Kidney tubule cell (primary cell): ENCODE measurements around the gene TUBB4A.

Experiments used
- DNase-seq: peaks from one replicate; pipeline ENCODE4 v3.0.0-alpha.2; 2018; ENCODE audit warnings: low spot score

Gene TUBB4A

DNA sequence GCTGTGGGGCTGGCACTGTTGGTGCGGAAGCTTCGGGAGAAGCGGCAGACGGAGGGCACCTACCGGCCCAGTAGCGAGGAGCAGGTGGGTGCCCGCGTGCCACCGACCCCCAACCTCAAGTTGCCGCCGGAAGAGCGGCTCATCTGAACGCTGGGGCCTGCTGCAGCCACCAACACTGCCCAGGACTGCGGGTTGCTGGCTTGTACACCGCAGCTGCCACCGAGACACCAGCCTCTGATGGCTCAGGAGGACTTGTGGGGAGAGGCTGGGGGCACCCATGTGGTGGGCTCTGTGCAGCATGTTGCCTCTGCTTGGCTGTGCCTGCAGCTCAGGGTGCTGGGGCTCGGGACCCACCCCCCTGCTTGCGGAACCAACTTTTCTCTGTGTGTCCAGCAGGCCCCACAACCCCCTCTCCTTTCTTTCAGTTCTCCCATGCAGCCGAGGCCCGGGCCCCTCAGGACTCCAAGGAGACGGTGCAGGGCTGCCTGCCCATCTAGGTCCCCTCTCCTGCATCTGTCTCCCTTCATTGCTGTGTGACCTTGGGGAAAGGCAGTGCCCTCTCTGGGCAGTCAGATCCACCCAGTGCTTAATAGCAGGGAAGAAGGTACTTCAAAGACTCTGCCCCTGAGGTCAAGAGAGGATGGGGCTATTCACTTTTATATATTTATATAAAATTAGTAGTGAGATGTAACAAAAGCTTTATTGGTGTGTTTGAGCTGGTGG is 35.4 kb downstream of the TUBB4A start:
- DNase-seq = no peak

DNA sequence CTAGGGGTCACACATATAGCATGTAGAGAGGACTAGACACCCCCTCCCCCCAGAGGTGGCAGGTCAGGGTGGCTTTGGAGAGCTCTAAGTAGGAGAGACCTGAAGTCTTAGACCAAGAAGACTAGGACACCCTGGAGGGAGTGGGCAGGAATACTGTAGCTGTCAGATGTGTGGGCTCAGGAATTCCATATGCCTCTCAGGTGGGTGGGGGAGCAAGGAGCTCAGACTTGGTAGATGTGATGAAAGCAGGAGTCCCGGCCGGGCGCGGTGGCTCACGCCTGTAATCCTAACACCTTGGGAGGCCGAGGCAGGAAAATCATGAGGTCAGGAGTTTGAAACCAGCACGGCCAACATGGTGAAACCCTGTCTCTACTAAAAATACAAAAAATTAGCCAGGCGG is 36.4 kb downstream of the TUBB4A start:
- no peak for DNase-seq

DNA sequence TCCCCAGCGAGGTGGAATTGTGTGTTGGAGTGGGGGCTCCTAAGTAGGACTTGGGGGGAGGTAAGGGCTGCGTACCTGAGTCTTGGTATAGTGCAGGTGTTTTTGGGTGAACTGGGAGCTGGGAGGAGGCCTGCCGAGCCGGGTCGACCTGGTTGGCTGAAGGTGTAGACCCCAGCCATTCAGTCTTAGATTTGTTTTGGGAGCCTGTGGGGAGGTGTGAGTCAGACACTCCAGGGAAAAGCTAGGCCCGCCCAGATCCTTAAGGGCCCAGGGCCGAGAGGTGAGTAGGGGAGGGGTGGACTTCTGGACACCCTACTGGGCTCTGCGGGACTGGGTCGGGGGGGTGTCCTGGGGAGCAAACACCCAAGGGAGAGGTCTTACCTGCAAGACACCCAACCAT is 37.1 kb downstream of the TUBB4A start:
- DNase-seq = peak; percentile 49

DNA sequence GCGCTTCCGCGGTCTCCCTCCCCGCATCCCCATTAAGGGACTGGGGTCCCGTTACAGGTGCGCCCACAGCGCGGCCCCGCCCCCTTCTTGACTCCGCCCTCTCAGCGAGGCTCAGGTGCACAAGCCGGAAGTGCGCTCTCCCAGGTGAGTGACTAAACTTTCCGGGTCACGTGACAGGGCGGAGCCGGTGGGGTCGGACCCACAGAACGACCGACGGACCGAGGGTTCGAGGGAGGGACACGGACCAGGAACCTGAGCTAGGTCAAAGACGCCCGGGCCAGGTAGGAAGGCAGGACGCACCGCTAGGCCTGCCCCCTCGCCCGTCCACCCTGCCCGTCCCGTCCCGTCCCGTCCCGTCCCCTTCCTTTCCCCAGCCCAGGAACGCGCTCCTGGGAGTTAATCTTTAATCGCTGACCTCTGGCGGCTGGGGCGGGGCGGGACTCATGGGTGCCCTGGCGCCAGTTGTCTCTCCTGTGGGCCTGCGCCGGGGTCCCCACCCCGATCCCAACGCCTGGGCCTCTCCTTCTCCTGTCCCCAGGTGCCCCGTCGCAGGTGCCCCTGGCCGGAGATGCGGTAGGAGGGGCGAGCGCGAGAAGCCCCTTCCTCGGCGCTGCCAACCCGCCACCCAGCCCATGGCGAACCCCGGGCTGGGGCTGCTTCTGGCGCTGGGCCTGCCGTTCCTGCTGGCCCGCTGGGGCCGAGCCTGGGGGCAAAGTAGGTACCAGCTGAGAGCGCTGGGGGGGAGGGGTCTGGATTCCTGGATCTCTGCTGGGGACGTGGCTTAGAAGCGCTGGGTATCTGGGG is 37.8 kb downstream of the TUBB4A start, which contains the start of gene CRB3:
Gene CRB3, plus strand, starts transcription at position 202 of the 804 bp plus-strand sequence. Its CDS starts 431 bp downstream, at position 633.
- peak; percentile 87 for DNase-seq

DNA sequence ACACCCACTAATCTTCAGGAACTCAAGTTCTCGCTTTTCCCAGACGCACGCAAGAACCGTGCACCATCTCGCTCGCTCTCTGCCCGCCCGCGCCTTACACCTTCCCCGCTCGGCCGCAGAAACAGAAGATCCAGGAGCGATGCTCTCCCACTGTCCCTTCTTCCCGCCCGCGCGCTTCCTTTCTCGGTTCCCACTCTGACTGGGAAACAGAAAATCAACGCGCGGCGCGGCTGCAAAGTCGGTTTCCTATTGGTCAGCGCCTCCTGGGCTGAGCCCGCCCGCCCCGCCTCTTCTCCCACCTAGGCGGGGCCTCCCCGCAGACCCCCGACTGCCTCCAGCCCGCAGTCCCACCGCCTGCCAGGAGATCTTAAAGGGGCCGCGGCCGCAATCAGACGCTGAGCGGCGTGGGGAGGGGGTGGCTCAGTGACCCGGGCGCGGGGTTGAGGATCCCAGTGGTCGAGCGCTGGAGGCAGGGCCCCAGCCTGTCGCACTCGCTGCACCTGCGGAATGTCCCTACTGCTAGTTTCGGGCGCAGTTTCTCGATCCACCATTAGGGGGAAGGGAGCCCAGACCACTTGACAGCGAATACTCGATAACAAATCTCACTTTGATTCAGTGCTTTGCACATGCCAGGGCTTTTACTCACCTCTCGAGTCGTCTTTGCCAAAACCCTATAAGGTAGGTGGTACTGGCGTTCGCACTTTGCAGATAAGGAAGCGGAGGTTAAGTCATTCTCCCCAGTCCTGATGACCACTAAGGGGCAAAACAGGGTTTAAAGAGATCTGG is 41.8 kb downstream of the TUBB4A start:
- DNase-seq = peak; percentile 98

DNA sequence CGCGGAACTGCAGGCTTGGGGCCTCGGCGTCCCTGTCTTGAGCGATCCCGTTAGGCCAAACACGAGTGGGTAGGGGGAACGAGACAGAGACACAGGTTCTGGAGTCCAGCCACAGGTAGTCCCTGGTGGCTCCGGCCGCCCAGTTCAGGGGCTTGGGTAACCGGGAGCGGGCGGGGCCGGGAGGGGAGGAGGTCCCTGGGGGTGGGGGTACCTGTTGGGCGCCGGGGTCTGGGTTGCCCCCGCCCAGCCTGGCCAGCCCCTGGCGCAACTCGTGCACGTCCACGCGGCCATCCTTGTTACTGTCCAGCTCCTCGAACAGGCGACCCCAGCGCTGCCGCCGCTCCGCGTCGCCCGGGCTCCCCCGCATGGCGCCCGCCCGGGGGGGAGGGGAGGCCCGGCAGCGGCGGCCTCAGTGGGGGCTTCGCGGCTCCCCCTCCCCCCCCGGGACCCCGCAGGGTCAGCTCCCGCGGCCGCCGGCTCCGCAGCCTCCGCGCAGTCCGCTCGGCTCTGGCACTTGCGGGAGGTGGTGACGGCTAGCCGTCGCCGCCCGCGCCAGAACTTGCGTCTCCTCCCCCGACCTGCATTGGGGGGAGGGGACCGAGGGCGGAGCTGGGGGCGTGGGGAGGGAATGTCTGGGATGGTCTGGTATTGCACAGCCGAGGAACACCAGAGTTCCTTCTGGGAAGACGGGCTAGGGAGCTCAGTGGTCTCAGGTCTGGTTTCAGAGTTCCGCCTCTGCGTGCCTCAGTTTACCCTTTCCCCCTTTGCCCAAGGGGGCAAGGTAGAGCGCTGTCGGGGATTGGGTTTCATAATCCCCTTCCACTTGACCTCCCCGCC is 42.6 kb downstream of the TUBB4A start, which contains the start of gene SLC25A23:
Gene SLC25A23, minus strand, starts transcription at position 531 of the 837 bp plus-strand sequence. Its CDS starts 164 bp downstream, at position 367.
- DNase-seq = peak; percentile 82

DNA sequence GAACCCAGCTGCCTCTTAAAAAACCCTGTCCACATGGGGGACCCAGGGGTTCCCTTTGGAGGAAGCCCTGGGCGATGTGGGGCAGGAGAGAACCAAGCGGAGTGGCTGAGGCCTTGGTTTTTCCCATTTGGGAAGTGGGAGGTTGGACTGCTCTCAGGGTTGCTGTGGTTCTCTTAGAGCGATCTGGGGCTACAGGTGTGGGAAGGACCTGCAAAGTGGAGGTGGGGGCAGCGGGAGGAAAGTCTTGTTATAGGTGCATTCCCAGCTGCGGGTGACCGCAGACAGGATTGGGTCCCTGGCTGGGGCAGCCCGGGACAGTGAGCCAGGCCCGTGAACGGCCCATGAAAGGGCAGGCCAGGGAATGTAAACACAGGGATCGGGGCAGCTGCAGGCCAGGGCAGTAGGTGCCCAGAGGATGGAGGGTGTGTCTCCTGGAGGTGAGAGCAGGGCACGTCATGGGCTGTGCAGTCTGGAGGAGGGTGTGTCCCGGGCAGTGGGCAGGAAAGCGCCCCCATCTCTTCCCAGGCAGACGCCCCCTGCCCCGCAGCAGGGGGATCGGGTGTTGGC is 43.3 kb downstream of the TUBB4A start:
- peak; percentile 29 for DNase-seq

DNA sequence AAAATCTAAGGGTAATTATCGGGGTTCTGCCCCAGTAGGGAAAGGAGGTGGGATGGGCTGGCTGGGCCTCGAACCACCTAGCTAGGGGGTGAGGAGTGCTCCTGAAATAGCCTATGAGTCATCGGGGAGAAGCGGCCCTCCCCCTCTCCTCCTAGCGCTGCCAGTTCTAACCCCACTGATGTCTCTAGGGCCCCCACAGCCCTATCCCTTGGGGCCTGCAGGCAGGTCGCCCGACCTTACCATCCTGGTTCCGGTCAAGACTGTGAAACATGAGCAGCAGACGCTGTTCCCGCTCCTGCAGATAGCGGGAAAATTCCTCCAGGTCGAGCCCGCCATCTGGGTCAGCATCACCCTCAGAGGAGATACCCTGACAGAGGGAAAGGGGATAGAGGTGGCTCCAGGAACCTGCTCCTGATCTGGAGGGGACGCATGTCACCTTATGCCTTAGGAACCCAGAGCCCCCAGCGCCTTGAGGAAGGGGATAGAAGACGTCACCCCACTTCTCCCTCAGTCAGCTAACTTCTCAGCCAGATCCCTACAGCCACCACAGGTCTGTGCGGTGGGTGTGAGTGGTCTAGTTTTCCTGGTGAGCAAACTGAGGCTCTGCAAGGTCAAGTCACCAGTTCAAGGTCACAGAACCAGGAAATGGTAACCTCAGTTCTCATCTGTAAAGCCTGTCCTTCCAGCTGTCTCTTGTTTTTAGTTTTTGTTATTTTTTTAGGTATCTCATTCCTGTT is 44.0 kb downstream of the TUBB4A start:
- DNase-seq = no peak

DNA sequence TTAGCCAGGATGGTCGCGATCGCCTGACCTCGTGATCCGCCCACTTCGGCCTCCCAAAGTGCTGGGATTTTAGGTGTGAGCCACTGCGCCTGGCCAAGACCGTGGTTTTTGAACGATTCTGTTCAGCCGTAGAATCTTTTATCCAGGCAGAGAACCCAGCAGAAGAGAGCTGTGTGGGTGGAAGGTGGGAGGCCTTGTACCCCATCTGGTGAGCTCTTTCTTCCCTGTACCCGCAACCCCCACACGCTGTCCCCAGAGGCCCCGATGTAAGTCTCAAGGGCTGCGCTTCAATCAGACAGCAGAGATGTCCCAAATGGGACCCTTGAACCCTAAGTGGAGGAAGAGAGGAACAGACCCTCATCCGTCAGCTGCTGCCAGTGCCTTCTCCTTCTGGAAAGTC is 46.2 kb downstream of the TUBB4A start:
- no peak for DNase-seq

DNA sequence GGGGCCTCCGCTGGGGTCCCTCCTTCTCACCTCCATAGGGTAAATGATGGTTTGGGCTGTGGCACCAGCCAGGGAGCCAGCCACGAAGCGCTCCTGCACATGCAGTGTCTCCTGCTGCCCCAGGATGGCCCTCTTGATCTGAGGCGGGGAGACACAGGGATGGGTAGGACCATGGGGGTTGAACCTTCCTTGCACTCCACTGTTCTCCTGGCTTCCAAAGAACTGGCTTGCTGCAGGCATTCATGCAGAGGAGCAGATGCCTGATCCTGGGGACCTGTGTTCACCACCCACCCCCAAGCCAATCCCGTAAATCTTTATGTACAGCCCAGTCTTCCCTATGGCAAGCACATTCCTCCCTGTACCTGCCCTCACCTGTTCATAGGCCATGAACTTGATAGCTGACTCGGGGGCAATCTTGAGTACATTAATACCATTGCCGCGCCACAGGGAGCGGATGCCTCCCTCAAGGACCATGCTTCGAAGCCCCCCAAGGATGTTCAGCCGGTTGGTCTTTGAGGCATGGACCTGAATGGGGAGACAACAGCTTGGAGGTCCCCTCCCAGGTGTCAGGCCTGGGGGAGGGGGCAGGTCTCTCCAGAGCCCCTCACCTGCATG is 48.1 kb downstream of the TUBB4A start:
- no peak for DNase-seq

DNA sequence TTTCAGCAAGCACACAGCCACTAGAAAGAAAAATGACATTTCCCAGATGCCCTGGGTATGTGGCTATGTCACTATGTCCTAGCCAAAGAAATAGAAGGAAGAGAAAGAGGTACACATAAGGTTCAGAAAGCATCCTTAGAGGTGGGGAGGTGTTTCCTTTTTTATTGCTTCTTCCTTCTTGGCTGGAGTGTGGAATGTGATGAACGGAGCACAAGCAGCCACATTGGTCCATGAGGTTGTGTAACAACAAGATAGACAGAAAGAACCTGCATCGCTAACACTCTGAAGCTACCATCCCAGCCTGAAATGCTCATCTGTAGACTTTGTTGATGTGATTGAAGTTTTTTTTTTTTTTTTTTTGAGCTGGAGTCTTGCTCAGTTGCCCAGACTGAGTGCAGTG is 49.2 kb downstream of the TUBB4A start:
- no peak for DNase-seq

DNA sequence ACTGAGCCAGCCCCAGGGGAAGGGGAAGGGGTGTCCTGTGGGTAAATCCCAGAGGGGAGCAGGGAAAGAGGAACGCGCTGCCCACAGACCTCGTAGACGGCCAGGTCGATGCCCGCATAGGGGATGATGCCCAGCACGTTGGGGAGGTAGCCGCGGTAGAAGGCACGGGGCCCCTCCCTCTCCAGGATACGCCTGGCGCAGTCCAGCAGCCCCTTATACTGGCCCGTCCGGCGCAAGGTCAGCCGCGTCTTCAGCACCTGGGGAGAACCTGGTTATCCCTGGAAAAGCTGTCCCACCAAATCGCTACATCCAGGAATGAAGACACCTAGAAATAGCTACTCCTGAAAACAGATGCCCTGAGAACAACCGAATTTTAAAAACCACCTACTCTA is 49.9 kb downstream of the TUBB4A start:
- DNase-seq = no peak

DNA sequence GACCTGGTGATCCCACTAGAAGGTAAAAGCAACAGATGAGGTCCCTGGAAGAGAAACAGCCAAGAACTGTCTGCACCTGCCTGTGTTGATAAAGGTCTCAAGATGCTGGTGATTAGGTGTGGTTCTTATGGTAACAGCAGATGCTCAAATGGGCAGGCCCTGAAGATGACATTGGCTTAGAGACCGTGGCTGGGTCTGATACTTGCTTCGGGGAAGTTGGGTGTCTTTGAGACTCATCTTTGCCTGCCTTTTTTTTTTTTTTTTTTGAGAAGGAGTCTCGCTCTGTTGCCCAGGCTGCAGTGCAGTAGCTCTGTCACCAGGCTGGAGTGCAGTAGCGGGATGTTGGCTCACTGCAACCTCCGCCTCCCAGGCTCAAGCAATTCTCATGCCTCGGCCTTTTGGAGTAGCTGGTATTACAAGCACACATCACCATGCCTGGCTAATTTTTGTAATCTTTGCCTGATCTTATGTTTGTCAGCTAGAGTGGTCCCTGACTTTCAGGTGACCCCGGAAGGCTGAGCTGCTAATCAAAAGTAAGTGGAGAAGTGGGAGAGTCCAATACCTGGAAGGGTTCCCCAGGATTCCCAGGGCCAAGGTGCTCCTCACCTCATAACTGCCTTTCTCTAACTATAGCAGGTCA is 50.4 kb downstream of the TUBB4A start:
- no peak for DNase-seq

DNA sequence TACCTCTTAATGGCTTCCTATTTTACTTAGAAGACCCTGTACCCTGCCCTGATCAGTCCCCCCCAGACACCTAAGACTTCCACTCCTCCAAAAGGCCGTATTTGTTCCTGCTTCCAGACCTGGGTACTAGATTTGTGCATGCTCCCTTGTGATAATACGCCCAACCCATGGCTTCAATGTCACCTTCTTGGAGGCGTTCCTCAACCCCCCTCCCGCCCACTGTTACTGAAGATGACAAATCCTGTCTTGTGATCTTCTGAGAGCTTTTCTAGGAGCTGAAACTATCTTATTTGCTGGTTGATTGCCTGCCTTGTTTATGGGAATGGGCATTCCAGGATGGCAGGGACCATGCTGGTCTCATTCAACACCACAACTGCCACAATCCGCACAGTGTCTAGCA is 51.9 kb downstream of the TUBB4A start:
- no peak for DNase-seq

DNA sequence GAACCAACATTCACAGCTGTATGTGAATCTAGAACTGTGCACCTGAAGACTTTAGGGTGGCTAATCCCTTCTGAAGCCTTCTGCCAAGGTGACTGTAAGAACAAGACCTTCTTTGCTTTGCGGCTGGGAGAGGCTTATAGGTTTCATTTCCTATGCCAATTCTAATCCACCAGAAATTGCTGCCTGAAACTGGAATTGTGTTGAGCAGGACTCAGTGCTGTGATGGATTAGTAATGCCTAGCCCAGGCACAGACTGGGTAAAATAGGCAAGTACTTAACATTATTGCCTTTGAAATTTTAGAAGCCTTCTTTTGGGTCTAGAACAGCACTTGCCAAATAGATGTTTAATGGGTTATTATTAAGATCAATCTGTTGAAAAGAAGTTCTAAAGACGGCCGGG is 54.1 kb downstream of the TUBB4A start:
- DNase-seq = no peak

DNA sequence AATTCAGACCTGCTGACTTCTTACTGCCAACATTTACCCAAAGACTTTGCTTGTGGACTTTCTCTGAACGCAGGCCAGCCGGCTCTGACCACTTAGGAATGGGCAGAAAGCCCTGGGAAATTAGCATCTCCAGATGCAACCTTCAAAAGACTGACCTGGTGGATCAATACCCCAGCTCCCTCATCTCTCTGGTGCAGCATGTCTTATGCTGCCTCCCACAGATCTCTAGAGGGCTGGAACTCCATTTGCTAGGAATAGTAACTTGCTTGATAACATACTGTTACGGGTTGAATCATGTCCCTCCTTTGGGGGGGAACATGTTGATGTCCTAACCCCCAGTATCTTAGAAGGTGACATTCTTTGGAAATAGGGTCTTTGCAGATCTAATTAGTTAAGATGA is 55.7 kb downstream of the TUBB4A start:
- no peak for DNase-seq
